Fibroblast of the aortic adventitia (primary cell): ENCODE data around the gene ADAMTSL2. TPM values are rescaled to one million over a fixed set of nuclear protein-coding genes. Genes with fewer than 3 reads are reported as not detected.

Source experiments
- DNase-seq: peaks from one replicate; pipeline ENCODE4 v3.0.0-alpha.2; 2010; ENCODE audit warnings: low read depth
- H3K4me3 ChIP-seq: 2 replicates; pipeline ENCODE4 v1.5.1; 2011; ENCODE audit warnings: low read depth, mild to moderate bottlenecking, control low read depth, low read length, moderate library complexity
- CTCF ChIP-seq: IDR thresholded peaks from 2 replicates; pipeline ENCODE4 v1.5.1; 2011; ENCODE audit warnings: mild to moderate bottlenecking, low read length, control low read depth, inconsistent platforms; ENCODE audit not compliant: insufficient read depth
- total RNA-seq: library from RNA; depleted of rRNA; stranded (reverse); fragments of >200 nt; gene quantifications from 2 replicates; pipeline ENCODE4 v1.2.3, GENCODE V29; 2012; ENCODE audit warnings: low replicate concordance

ADAMTSL2 gene
- total RNA-seq, 1 donor: not detected

GRCh38 chr9:133490201-133490681, 44.3 kb upstream of the ADAMTSL2 start:
- no peak for DNase-seq
- TF ChIP-seq CTCF: no peak
- no peak overlapping the region for H3K4me3 ChIP-seq

GRCh38 chr9:133490865-133491655, 43.4 kb upstream of the ADAMTSL2 start:
- no peak for DNase-seq
- TF ChIP-seq CTCF: no peak
- no peak overlapping the region for H3K4me3 ChIP-seq

GRCh38 chr9:133491656-133491925, 42.9 kb upstream of the ADAMTSL2 start:
- no peak overlapping the region for H3K4me3 ChIP-seq
- TF ChIP-seq CTCF: no peak
- DNase-seq: no peak

GRCh38 chr9:133492061-133493021, 42.2 kb upstream of the ADAMTSL2 start:
- no peak for TF ChIP-seq CTCF
- H3K4me3 ChIP-seq: no peak overlapping the region
- DNase-seq: no peak

- no peak for DNase-seq
- H3K4me3 ChIP-seq: no peak overlapping the region
- TF ChIP-seq CTCF: no peak
Observed at GRCh38 chr9:133493428-133493827, 41.1 kb upstream of the ADAMTSL2 start.

- H3K4me3 ChIP-seq: no peak overlapping the region
- DNase-seq: no peak
- TF ChIP-seq CTCF: no peak
Observed at GRCh38 chr9:133493845-133494540, 40.5 kb upstream of the ADAMTSL2 start.
